Adipose tissue (tissue), 3 donors: ENCODE results near the gene NOS1AP. TPM values are rescaled to one million over a fixed set of nuclear protein-coding genes. Genes with fewer than 3 reads are reported as not detected.
"Not testable (repeated sequence)": the region's sequence is repeated elsewhere in the genome, so short reads cannot be mapped to it uniquely, and the experiment has no call there.

ENCODE experiments used
- H3K27ac ChIP-seq: one replicate; pipeline ENCODE4 v1.5.1; 2013; ENCODE audit warnings: low read depth, low read length
- WGBS, 3 donors: extraction: QIAGEN DNeasy Blood & Tissue Kit; methylation state at CpG; one replicate each; pipeline ENCODE4 v1.1.7; 2013; 5-methylcytosine and 5-hydroxymethylcytosine counted together
- polyA plus RNA-seq, 3 donors: library from polyadenylated mRNA; stranded (reverse); fragments of 200-250 nt; gene quantifications; one replicate each; pipeline ENCODE4 v1.2.3, GENCODE V29; 2013
- donor health status: healthy with polysubstance abuse.
- donor health status: Bipolar disorder and iron deficiency.
- donor health status: healthy.

The NOS1AP gene
- polyA plus RNA-seq, 3 donors: 0.28 to 1.1 (median 0.40) TPM

DNA sequence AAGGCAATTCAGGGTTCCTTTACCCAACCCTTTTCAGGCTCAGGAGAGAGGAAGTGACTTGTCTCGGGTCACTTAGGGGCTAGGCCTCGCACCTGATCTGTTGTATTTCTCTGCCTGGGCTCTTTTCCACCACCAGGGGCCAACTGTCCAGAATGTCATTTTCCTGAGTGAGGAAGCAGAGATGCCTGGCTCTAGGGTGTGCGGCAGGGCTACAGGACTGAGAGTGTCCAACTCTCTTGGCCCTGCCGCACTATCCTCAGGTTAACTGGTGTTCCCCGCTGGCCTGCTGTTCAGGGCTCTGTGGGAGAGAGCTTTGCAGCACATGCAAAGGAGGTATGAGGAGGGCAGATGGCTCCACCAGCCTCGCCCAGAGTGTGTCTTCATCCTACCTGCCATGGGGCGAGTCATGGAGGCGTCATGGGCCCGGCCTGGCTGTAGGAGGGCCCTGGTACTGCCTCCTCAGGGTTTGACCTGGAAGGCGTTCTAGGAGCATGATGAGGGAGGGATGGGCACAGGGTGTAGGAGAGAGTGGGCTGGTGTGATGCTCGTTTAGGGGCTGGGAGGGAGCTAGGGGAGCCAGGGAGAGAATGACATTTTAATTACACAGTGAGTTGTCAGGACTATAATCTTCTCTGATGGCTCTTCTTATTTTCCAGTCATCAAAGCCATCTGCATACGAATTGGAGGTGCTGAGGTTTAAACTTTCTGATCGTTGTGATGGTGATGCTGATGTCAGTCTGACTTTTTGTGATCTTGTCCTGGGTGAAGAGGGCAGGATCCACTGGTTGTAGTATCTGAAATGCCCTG lies 128.3 kb downstream of the NOS1AP start:
- no peak overlapping the region for H3K27ac ChIP-seq

DNA sequence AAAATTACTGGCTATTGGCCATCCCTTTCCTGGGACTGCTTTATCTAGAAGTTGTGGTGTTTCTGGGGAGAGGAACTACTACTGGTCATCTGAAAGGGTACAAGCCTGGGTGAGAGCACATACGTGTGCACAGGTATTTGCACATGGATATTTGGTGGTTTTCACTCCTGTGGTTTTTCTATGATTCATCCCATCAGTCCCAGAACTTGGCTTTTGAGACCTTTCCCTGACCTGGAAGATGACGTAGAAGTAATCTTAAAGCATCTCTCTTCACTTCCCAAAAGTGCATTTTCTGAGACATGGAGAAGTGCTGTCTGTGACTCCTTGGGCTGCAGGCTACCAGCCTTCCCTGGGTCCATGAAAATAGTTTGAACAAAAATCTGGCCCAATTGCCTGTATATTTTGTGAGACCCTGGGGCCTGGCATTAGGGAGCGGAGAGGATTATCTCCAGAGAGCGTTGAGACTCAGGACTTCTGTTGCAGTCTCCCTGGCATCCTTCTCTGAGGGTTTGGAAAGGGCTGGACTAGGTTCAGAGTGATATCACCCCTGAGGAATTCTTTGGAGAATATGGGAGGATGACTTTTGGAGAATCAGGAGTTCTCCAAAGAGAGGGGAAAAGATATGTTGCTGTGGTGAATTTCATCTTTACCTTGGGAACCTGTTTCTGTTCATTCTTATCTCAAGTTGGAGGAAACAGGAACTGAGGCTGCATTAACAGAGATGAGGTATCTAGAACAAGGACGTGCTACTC lies 130.8 kb downstream of the NOS1AP start:
- H3K27ac ChIP-seq: no peak overlapping the region
- WGBS, 3 donors: 69 to 83% (median 73%) methylated on average over 5 of the region's 5 CpGs

More for the DNA sequence above, 128.3 kb downstream of the NOS1AP start:
- WGBS, 3 donors: 83 to 93% (median 84%) methylated on average over 13 of the region's 13 CpGs

DNA sequence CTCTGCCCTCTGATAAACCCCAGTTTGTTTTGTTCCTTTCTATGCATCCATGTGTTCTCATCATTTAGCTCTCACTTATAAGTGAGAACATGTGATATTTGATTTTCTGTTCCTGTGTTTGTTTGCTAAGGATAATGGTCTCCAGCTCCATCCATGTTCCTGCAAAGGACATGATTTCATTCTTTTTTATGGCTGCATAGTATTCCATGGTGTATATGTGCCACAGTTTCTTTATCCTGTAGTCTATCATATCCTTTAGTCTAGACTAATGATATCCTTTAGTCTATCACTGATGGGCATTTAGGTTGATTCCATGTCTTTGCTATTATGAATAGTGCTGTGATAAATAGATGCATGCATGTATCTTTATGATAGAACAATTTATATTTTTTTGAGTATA lies 131.6 kb downstream of the NOS1AP start:
- H3K27ac ChIP-seq: not testable (repeated sequence)

DNA sequence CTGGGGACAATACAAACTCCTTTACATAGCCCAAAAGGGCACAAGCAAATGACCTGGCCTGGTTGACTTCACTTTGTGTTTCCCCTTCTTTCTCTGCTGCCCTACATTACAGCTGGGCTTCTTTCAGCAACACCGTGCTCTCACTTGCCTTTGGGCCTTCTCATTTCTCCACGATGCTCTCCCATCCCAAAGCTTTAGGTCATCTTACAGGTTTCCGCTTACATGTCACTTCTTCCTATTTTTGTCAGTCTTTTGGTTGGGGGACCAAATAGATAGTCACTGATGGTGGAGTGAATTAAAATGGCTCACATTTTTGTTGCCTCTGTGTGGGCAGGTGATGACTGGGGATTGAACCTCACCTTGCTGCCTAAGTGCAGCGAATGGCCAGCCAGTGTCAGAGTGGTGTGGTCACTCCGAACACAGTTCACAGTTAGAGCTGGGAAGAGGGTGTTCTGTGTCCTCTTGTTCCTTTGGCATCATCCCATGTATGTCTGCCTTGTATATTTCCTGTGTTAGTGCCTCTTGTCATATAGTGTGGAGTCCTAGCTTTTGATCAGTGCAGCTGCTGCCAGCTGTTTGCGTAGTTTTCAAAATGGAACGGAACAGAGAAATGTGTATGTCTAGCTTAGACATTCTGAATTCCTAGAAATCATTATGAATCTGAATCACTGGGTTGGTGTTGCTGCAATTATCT lies 134.8 kb downstream of the NOS1AP start:
- WGBS, 3 donors: 60 to 77% (median 66%) methylated on average over 7 of the region's 7 CpGs
- no peak overlapping the region for H3K27ac ChIP-seq

DNA sequence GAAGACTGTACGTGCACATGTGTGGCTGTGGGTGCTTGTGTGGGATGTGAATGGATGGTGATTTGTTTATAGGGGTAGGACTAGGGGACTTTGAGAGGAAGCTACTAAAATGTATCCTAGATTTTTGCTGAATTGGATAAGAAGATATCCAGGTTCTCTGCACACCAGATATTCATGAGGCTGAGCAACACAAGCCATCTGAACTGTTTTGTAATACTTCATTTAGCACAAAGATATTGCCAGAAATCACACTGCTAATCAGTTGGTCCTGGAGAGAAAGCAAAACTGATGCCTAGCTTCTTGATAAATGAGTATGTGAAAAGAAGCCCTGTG lies 135.3 kb downstream of the NOS1AP start:
- WGBS, 3 donors: 82 to 89% (median 86%) methylated on average over 1 of the region's 1 CpG
- no peak overlapping the region for H3K27ac ChIP-seq

DNA sequence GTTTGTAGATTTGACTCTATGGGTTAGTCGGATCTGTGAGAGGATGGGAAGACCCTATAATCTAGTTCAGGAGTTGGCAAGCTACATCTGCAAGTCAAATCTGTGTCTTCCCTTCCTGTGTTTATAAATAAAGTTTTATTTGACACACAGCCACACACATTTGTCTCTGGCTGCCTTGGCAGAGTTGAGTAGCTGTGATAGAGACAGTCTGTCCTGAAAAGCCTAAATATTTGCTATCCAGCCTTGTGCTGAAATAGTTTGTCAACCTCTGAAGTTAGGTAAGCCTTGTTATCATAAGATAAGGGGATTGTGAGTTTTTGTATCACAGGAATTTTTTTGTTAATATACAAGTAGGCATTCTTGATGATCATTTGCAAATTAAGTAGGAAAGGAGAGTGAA lies 136.8 kb downstream of the NOS1AP start:
- H3K27ac ChIP-seq: no peak overlapping the region
- 85 to 100% (median 95%) methylated on average over 1 of the region's 1 CpG for WGBS, 3 donors

DNA sequence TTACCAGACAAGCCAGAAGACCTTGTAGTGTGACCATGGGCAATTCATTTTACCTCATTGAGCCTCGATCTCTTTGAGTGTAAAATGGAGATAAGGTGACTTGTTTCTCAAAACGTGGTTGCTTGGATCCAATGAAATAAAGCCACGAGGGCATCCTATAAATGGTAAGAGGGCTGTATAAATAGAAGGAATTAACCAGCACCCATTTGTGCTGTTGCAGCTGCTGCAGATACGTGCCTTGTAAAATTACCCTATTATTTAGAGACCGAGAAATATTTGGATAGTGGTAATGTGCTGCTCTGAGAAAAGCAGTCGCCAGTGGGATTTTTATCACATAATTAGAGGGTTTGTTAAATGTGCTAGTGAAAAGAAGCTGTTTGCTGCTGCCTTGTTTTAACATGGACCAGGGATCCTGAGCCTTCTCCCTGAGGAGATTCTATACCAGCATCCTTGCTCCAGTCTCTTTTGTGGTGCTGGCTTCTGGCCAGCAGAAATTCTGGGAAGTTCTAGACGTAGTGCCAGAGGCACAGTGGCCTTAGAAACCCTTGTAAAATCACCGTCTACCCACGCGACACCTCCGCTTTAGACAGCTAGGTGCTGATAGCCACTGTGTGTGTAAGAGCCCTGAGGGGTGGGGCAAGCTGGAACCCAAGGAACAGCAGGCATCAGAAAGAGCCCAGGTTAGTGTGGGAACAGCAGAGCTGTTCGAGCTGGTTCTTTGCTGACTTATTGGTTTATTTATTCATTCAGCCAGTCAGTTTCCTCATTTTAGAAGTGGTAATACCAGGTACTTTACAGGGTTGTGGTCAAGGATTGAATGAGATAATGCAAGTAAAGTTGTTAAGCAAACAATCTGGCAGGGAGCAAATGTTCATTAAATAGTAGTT lies 137.5 kb downstream of the NOS1AP start:
- no peak overlapping the region for H3K27ac ChIP-seq
- WGBS, 3 donors: 39 to 71% (median 60%) methylated on average over 12 of the region's 12 CpGs

DNA sequence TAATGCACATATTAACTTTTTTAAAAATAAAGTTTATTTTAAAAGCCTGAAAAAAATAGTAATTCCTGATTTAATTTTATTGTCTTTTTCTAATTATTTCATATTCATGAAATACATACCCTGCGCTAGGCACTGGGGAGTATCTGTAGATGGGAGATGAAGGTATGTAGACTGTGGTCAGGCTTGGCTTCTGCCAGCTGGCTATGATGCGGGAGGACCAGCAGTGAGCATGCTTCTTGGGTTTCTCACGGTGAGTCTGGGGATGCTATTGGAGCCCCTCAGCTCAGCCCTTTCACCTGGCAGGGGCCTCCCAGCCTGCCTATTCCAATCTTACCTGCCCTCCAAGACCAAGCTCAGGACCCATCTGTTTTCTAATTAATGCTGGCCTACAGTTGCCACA lies 138.4 kb downstream of the NOS1AP start:
- no peak overlapping the region for H3K27ac ChIP-seq
- WGBS, 3 donors: 96 to 99% (median 98%) methylated on average over 3 of the region's 3 CpGs

DNA sequence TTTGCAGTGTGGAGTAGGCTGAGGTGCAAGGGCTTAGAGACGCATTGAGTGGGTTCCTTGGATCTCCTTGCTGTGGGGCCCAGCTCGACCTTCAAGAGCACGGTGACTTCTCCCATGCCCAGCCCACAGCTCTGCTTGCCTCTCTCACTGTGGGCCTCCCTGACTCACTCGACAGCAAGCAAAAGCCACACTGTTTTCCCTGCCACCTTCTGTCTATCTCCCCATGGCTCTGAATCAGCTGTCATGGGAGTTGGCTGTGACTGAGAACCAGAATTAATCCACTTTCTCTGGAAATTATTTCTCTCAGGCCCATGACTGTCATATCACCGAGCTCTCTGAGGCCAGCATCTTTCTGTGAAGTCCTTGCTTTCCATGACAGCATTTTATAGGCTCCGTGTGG lies 140.7 kb downstream of the NOS1AP start:
- no peak overlapping the region for H3K27ac ChIP-seq
- 72 to 83% (median 80%) methylated on average over 6 of the region's 6 CpGs for WGBS, 3 donors

DNA sequence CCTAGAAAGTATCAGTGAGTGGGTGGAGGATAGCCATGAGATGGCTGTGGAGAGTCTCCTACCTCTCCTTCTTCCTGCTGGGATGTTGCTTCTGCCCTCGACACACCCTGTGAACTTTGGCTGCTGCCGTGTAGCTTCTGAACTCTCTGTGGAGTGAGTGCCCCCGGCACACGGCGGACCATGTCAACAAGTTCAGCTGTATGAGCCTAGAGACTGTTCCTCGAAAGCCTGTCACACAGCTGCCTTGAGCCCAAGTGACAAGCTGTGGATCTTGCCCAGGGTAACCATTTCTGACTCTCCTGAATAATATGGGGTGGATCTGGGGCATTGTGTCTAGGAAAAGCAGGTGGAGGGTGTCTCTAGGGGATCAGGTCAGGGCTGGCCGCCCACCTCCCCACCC lies 143.2 kb downstream of the NOS1AP start:
- H3K27ac ChIP-seq: no peak overlapping the region
- WGBS, 3 donors: 78 to 81% (median 80%) methylated on average over 7 of the region's 7 CpGs

DNA sequence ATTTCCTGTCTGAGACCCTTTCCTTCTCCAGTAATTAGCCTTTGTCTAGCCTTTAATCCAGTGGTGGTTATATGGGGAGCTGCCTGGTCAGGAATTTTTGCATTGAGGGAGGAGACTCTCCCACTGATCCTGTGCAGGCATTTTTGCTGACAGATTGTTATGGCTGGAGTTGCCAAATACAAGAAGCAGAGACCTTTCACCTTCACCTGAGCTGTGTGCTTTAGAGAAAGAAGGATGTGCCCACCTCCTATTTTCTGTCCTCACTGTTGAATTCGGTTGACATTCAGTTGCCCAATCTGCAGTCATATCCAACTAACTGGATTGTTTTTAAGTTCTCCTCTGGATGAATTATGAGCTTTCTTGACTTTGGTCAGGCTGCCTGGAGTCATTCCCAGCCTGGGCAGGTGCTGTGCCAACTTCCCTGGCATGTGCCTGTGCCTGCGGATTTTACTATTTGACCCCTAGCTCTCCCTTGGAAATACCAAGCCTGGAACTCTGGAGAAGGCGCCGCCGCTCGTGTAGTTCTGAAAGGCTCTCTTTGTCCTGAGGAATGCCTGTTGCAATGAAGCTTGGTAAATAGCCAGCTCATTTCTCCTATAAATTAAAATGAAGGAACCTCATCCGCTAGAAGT lies 143.9 kb downstream of the NOS1AP start:
- 32 to 60% (median 39%) methylated on average over 7 of the region's 7 CpGs for WGBS, 3 donors
- H3K27ac ChIP-seq: no peak overlapping the region

DNA sequence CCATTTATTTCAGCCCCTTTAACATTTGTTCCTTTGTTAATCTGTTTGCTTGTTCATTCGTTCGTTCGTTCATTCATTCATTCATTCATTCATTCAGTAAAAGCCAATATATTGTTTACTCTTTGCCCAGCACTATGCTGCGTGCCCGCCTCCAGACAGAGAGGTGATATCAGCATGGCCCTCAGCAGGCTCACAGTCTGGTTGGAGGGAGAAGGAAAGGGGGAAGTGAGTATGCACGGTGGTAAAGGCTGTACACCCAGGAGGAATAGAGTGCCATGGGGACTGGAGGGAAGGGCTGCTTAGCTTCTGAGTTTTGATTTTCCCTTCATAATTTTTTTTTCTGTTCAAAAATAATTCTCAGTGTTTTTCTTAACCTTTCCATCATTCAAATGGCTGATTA lies 144.7 kb downstream of the NOS1AP start:
- H3K27ac ChIP-seq: no peak overlapping the region
- WGBS, 3 donors: 82 to 85% (median 83%) methylated on average over 6 of the region's 6 CpGs

DNA sequence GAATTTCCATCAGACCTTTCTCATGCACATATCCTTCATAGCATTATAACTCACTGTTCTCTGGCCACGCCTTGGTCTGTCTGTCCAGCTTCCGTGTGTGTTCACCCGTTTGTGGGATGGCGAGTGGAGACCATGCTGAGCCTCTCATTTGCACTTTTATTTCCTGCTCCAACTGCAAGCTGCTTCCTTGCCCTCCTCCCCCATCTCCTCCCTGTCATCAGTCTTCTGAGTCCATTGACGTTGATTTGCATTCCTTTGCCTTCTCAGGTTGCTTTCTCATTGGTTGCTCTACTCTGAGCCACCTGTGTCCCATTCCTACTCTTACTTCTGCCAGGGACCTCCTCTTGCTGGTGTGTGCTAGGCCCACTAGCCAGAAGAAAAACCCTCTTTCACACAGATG lies 146.4 kb downstream of the NOS1AP start:
- 46 to 63% (median 49%) methylated on average over 5 of the region's 5 CpGs for WGBS, 3 donors
- H3K27ac ChIP-seq: no peak overlapping the region

DNA sequence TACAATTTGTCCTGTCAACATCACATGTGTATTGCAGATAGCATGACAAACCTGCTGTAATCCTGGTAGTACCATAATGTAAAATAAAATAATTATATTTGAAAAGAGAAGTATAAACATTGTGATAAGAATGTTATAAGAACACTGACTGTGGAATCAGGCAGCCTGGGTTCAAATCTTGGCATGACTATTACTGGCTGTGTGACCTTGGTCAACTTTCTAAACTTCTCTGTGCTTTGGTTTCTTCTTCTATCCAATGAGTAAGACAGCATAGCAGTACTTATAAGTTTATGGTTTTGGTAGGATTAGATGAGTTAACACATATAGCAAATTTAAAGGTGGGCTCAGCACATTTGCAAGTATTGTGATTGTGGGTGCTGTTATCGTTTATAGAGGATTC lies 147.1 kb downstream of the NOS1AP start:
- H3K27ac ChIP-seq: no peak overlapping the region
- 84 to 95% (median 94%) methylated on average over 1 of the region's 1 CpG for WGBS, 3 donors

DNA sequence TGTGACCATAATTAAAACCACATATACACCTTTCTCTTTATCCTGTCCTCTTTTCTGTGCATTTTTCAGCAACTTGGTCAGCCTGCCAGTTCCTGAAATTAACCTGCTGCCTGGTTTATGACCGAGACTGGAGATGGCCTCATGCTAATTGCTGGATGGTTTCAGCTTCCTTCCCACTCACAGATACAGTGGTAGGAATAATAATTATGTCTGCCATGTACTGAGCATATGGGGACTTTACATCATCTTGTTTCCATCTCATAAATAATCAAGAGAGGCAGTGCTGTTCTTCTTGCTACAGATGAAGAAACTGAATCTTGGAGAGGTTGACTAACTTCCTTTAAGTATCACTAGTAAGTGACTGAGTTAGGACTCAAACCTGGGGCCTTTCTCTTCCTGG lies 148.2 kb downstream of the NOS1AP start:
- 46 to 94% (median 54%) methylated on average over 1 of the region's 1 CpG for WGBS, 3 donors
- no peak overlapping the region for H3K27ac ChIP-seq

DNA sequence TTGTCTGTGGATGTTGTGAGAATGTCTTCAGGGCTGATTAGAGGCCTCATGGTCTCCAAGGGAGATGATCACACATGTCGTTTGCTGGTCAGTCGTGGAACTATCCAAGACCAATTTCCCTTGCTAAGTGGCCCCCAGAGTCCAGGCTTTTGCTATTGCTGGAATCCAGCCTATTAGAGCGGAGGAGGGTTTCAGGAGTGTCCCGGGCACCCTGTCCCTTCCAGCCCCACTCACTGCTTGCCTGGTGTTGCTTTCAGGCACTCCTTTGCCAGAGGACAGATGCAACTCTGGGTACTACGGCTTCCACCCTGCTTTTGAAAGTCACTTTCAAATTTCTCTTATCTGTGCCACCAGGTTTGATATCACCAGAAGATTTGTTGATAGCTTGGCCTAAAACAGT lies 149.1 kb downstream of the NOS1AP start:
- no peak overlapping the region for H3K27ac ChIP-seq
- 46 to 79% (median 59%) methylated on average over 5 of the region's 5 CpGs for WGBS, 3 donors

DNA sequence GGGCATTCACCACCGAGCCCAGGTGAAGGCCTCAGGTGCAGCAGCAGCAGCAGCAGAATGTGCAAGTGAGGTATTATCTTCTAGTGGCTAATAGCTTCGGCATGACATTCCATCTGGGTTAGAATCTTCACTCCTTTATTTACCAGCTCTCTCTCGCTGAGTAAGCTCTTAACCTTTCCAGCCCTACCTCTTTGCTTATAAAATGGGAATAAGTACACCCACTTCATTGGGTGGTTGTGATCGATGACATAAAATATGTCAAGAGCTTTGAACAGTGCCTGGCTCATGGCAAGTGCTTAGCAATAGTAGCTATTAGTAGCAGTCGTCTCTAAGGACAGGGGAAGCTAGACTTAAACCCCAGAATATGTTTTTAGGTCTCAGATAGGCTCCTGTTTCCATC lies 149.5 kb downstream of the NOS1AP start:
- H3K27ac ChIP-seq: no peak overlapping the region
- WGBS, 3 donors: 81 to 89% (median 87%) methylated on average over 5 of the region's 5 CpGs

DNA sequence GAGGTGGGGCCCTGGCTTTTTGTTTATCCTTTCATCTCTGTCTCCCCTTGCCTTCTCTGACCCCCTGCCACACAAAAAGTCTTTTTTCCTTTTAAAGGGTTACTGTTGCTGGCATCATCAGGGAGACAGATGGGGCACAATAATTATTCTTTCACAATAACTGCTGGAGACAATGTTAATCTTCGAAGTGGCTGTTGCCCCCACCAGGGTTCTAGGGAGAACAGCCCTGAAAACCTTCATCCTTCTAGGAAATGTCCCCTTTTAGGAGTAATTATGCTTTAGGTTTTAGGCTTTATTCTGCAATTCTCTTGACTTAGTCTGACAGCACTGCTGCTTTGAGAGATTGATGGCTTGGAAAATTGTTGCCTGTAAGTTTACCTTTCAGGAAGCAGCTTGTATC lies 150.0 kb downstream of the NOS1AP start:
- 62 to 84% (median 69%) methylated on average over 1 of the region's 1 CpG for WGBS, 3 donors
- H3K27ac ChIP-seq: no peak overlapping the region
